H9 (cell line): ENCODE measurements around the gene CD1C. TPM values are rescaled to one million over a fixed set of nuclear protein-coding genes. Genes with fewer than 3 reads are reported as not detected.

Source experiments
- DNase-seq: peaks from one replicate; pipeline ENCODE4 v3.0.0-alpha.2; 2017
- H2AFZ ChIP-seq: one replicate; pipeline ENCODE4 v1.6.1; 2013; ENCODE audit warnings: mild to moderate bottlenecking, low read length, control low read depth, moderate library complexity
- H2AK5ac ChIP-seq: 2 replicates; pipeline ENCODE4 v1.6.1; 2013; ENCODE audit warnings: low read length, control low read depth, mixed read lengths; ENCODE audit not compliant: insufficient read length
- H2BK120ac ChIP-seq: one replicate; pipeline ENCODE4 v1.6.1; 2013; ENCODE audit warnings: low read depth, mild to moderate bottlenecking, low read length, control low read depth, inconsistent platforms; ENCODE audit not compliant: poor library complexity, severe bottlenecking
- H2BK12ac ChIP-seq: 2 replicates; pipeline ENCODE4 v1.6.1; 2013; ENCODE audit warnings: low read length, control low read depth, mixed read lengths, low read depth; ENCODE audit not compliant: insufficient read length
- H2BK15ac ChIP-seq: 2 replicates; pipeline ENCODE4 v1.6.1; 2013; ENCODE audit warnings: low read depth, low read length, control low read depth
- H2BK20ac ChIP-seq: one replicate; pipeline ENCODE4 v1.6.1; 2013; ENCODE audit warnings: low read depth, mild to moderate bottlenecking, low read length, control low read depth, inconsistent platforms; ENCODE audit not compliant: poor library complexity, severe bottlenecking
- H2BK5ac ChIP-seq: 2 replicates; pipeline ENCODE4 v1.6.1; 2013; ENCODE audit warnings: low read length, control low read depth, mixed read lengths; ENCODE audit not compliant: insufficient read length
- H3K14ac ChIP-seq: 2 replicates; pipeline ENCODE4 v1.6.1; 2013; ENCODE audit warnings: low read length, control low read depth; ENCODE audit not compliant: insufficient read depth
- H3K18ac ChIP-seq: 2 replicates; pipeline ENCODE4 v1.6.1; 2013; ENCODE audit warnings: low read depth, mild to moderate bottlenecking, mixed read lengths, low read length, control low read depth; ENCODE audit not compliant: insufficient read length
- H3K23ac ChIP-seq: 2 replicates; pipeline ENCODE4 v1.6.1; 2013; ENCODE audit warnings: low read length, control low read depth, mixed read lengths, low read depth; ENCODE audit not compliant: insufficient read length
- H3K23me2 ChIP-seq: 2 replicates; pipeline ENCODE4 v1.6.1; 2013; ENCODE audit warnings: low read depth, mild to moderate bottlenecking, mixed read lengths, low read length, control low read depth; ENCODE audit not compliant: insufficient read length, poor library complexity, severe bottlenecking
- H3K27ac ChIP-seq: 2 replicates; pipeline ENCODE4 v1.5.1; 2013; ENCODE audit warnings: low read length, control low read depth, mixed read lengths, low read depth; ENCODE audit not compliant: insufficient read length
- H3K27me3 ChIP-seq: 2 replicates; pipeline ENCODE4 v1.6.1; 2013; ENCODE audit warnings: low read length, control low read depth, inconsistent platforms; ENCODE audit not compliant: insufficient read depth
- H3K4ac ChIP-seq: 2 replicates; pipeline ENCODE4 v1.6.1; 2013; ENCODE audit warnings: low read depth, mild to moderate bottlenecking, control low read depth, inconsistent platforms, low read length, moderate library complexity
- H3K4me1 ChIP-seq: 2 replicates; pipeline ENCODE4 v1.6.1; 2013; ENCODE audit warnings: low read length, control low read depth, inconsistent platforms; ENCODE audit not compliant: insufficient read depth
- H3K4me2 ChIP-seq: 2 replicates; pipeline ENCODE4 v1.6.1; 2013; ENCODE audit warnings: low read length, control low read depth, mixed read lengths; ENCODE audit not compliant: insufficient read length, insufficient read depth
- H3K56ac ChIP-seq: 2 replicates; pipeline ENCODE4 v1.6.1; 2013; ENCODE audit warnings: low read depth, mild to moderate bottlenecking, mixed read lengths, low read length, control low read depth; ENCODE audit not compliant: insufficient read length
- H3K79me1 ChIP-seq: 2 replicates; pipeline ENCODE4 v1.6.1; 2013; ENCODE audit warnings: low read depth, mild to moderate bottlenecking, moderate library complexity, low read length, control low read depth, inconsistent platforms; ENCODE audit not compliant: insufficient read depth, poor library complexity, severe bottlenecking
- H3K79me2 ChIP-seq: 2 replicates; pipeline ENCODE4 v1.6.1; 2013; ENCODE audit warnings: low read length, control low read depth, inconsistent platforms; ENCODE audit not compliant: insufficient read depth
- H3K9ac ChIP-seq: 2 replicates; pipeline ENCODE4 v1.6.1; 2013; ENCODE audit warnings: low read length, control low read depth, mixed read lengths; ENCODE audit not compliant: insufficient read length; ENCODE audit errors: extremely low read depth
- H3K9me3 ChIP-seq: one replicate; pipeline ENCODE4 v1.6.1; 2013; ENCODE audit warnings: low read depth, low read length, inconsistent platforms; ENCODE audit not compliant: control insufficient read depth
- H3T11ph ChIP-seq: one replicate; pipeline ENCODE4 v1.6.1; 2013; ENCODE audit warnings: mild to moderate bottlenecking, low read length, control low read depth, inconsistent platforms
- H4K20me1 ChIP-seq: one replicate; pipeline ENCODE4 v1.6.1; 2013; ENCODE audit not compliant: control insufficient read depth, insufficient read length, insufficient read depth
- H4K5ac ChIP-seq: 2 replicates; pipeline ENCODE4 v1.6.1; 2013; ENCODE audit warnings: low read depth, mild to moderate bottlenecking, mixed read lengths, low read length, control low read depth; ENCODE audit not compliant: insufficient read length
- H4K8ac ChIP-seq: replicated peaks from 2 replicates; pipeline ENCODE4 v1.6.1; 2013; ENCODE audit warnings: low read length, control low read depth, mixed read lengths, low read depth; ENCODE audit not compliant: insufficient read length
- H4K91ac ChIP-seq: 2 replicates; pipeline ENCODE4 v1.6.1; 2013; ENCODE audit warnings: low read depth, mild to moderate bottlenecking, moderate library complexity, mixed read lengths, low read length, control low read depth; ENCODE audit not compliant: insufficient read length
- H3K27ac Mint-ChIP-seq, 3 experiments: 2 replicates in 2 of 3; 3 replicates in 1 of 3; pipeline ENCODE4 v1.8.0; 2020 to 2021; ENCODE audit warnings: mixed read lengths in 3 of 3, mild to moderate bottlenecking in 1 of 3, moderate library complexity in 1 of 3
- H3K27me3 Mint-ChIP-seq: 2 replicates; pipeline ENCODE4 v1.8.0; 2021; ENCODE audit warnings: low read depth, mild to moderate bottlenecking, moderate library complexity, mixed read lengths
- H3K36me3 Mint-ChIP-seq, 3 experiments: 2 replicates in 2 of 3; 3 replicates in 1 of 3; pipeline ENCODE4 v1.8.0; 2020 to 2021; ENCODE audit warnings: low read depth in 3 of 3, mixed read lengths in 3 of 3; ENCODE audit not compliant: insufficient read depth in 1 of 3
- H3K4me1 Mint-ChIP-seq, 2 experiments: 2 replicates each; pipeline ENCODE4 v1.8.0; 2020; ENCODE audit warnings: mixed read lengths in 2 of 2
- H3K4me3 Mint-ChIP-seq, 2 experiments: 2 replicates in 1 of 2; 3 replicates in 1 of 2; pipeline ENCODE4 v1.8.0; 2020 to 2021; ENCODE audit warnings: mild to moderate bottlenecking in 2 of 2, mixed read lengths in 2 of 2, moderate library complexity in 1 of 2
- H3K9me3 Mint-ChIP-seq, 2 experiments: 2 replicates in 1 of 2; 3 replicates in 1 of 2; pipeline ENCODE4 v1.8.0; 2020; ENCODE audit warnings: mild to moderate bottlenecking in 2 of 2, mixed read lengths in 2 of 2, moderate library complexity in 1 of 2
- CTCF ChIP-seq: fragments of 200-600 bp; sonication (generic); conservative IDR thresholded peaks from 3 replicates; pipeline ENCODE4 v1.8.0; 2021; ENCODE audit warnings: antibody characterized with exemption, mild to moderate bottlenecking
- WGBS: extraction: QIAGEN DNeasy Blood & Tissue Kit; methylation state at CpG from one replicate; pipeline ENCODE4 v1.1.7; 2013; ENCODE audit warnings: missing lambda C conversion rate, low lambda C conversion rate, mixed read lengths; ENCODE audit not compliant: insufficient read length; ENCODE audit errors: extremely low coverage; 5-methylcytosine and 5-hydroxymethylcytosine counted together
- total RNA-seq: library from RNA; stranded (reverse); gene quantifications from 2 replicates; pipeline ENCODE4 v1.2.1, GENCODE V29; 2021

The CD1C gene
- total RNA-seq, 1 experiment from 2014 or later, result not detected

DNA sequence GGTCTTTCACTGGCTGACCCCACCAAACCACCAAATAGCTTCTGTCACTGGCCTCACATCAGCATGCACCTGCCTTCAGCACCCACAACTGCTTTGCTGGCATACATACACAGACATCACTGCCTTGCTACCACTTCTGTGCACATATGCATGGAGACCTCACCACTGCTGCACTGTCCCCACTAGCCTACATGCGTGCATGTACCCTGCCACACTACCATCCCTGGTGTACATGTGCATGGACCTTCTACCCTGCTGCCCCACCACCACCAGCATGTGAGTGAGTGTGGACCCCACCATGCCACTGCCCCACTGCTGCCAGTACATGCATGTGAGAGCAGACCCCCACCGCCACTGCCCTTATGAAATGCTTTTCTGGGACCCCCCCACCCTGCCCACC is 6.1 kb downstream of the CD1C start:
- Histone ChIP-seq H3K23ac (no peak overlapping the region), H2BK15ac (no peak overlapping the region)
- no peaks in the 10 kb centered on the region for H3K36me3 Mint-ChIP-seq

More for the DNA sequence above, 6.1 kb downstream of the CD1C start:
- H2BK5ac ChIP-seq, result no peak overlapping the region
- no peak overlapping the region for H3K4me3 Mint-ChIP-seq
- no peaks in the 10 kb centered on the region for H3K79me1 ChIP-seq
- H3K18ac ChIP-seq, result no peak overlapping the region
- no peak overlapping the region for H2AK5ac ChIP-seq
- no peak for TF ChIP-seq CTCF
- no peak overlapping the region for H4K5ac ChIP-seq
- no peaks in the 10 kb centered on the region for H3K4me1 Mint-ChIP-seq
- no peak for DNase-seq
- no peaks in the 10 kb centered on the region for H3K4me1 ChIP-seq
- no peaks in the 10 kb centered on the region for H3K23me2 ChIP-seq
- H3K27ac Mint-ChIP-seq, result no peak overlapping the region
- no peak overlapping the region for H2AFZ ChIP-seq
- no peak overlapping the region for H3T11ph ChIP-seq
- H2BK120ac ChIP-seq, result no peak overlapping the region
- no peak overlapping the region for H3K14ac ChIP-seq
- WGBS, result no CpG with 5 or more reads among the region's 2 CpGs
- H4K20me1 ChIP-seq, result no peaks in the 10 kb centered on the region
- no peaks in the 10 kb centered on the region for H3K27me3 ChIP-seq
- H2BK20ac ChIP-seq, result no peak overlapping the region
- no peak overlapping the region for H3K4me2 ChIP-seq
- no peak overlapping the region for H3K9ac ChIP-seq
- H3K27me3 Mint-ChIP-seq, result no peaks in the 10 kb centered on the region
- no peak overlapping the region for H3K27ac ChIP-seq
- no peak overlapping the region for H4K8ac ChIP-seq
- no peak overlapping the region for H3K56ac ChIP-seq
- H3K9me3 ChIP-seq, result no peaks in the 10 kb centered on the region
- H3K4ac ChIP-seq, result no peak overlapping the region
- H2BK12ac ChIP-seq, result no peak overlapping the region
- H3K9me3 Mint-ChIP-seq, result no peaks in the 10 kb centered on the region; a peak in 1 of 5 replicates
- H3K79me2 ChIP-seq, result no peaks in the 10 kb centered on the region
- no peak overlapping the region for H4K91ac ChIP-seq
